Mucosa of descending colon (tissue), 3 donors: ENCODE data around the gene ARMC10. TPM values are rescaled to one million over a fixed set of nuclear protein-coding genes. Genes with fewer than 3 reads are reported as not detected.
"Not testable (repeated sequence)": the region's sequence is repeated elsewhere in the genome, so short reads cannot be mapped to it uniquely, and the experiment has no call there.

ENCODE experiments used
- ATAC-seq: fragments of 200-7000 bp; cut with Tn5 transposase; one replicate; pipeline ENCODE4 v1.9.1; 2020; ENCODE audit warnings: mild to moderate bottlenecking, moderate library complexity
- DNase-seq, 3 donors: peaks; one replicate each; pipeline ENCODE4 v3.0.0-alpha.2; 2020
- H3K36me3 ChIP-seq: fragments of 200-600 bp; one replicate; pipeline ENCODE4 v1.8.0; 2021; ENCODE audit warnings: low read depth, mild to moderate bottlenecking
- H3K4me1 ChIP-seq: fragments of 200-600 bp; one replicate; pipeline ENCODE4 v1.8.0; 2021; ENCODE audit warnings: low read depth, mild to moderate bottlenecking
- H3K4me3 ChIP-seq: fragments of 200-600 bp; one replicate; pipeline ENCODE4 v1.8.0; 2021; ENCODE audit warnings: mild to moderate bottlenecking
- H3K9me3 ChIP-seq: fragments of 200-600 bp; one replicate; pipeline ENCODE4 v1.8.0; 2021; ENCODE audit warnings: mild to moderate bottlenecking
- intact Hi-C, 2 donors: fragments of 100-400 bp; cut with DNase I in 1 of 2; cut with micrococcal nuclease in 1 of 2; formaldehyde crosslinking; loops; one replicate each; pipeline versions ENCODE4 v1.11.0 to v1.11.1; 2022; cut with DNase I, micrococcal nuclease
- total RNA-seq, 3 donors: library from RNA; stranded (reverse); fragmentation: NEBNext Ultra II Directional in 2 of 3; extraction: Animal tissue kit (Norgen Biotek cat#: 25700) in 2 of 3; gene quantifications; one replicate each; pipeline versions ENCODE4 v1.2.1 to v1.2.4, GENCODE V29; 2021 to 2023
- TF ChIP-seq, protein P1 (sequence below): fragments of 200-600 bp; IDR thresholded peaks from one replicate; pipeline ENCODE4 v1.8.0; 2022; ENCODE audit warnings: antibody characterized with exemption, mild to moderate bottlenecking
- donor health status: DM: no; HTN: no; CAD: no; lungs with moderate emphysema.
- donor health status: DM: no; HTN: no; CAD: no.
- donor health status: DM: no; HTN: yes; CAD: no.

ARMC10 gene
- total RNA-seq, 3 donors from 2014 or later = 28.1 to 36.1 (median 32.2) TPM

DNA sequence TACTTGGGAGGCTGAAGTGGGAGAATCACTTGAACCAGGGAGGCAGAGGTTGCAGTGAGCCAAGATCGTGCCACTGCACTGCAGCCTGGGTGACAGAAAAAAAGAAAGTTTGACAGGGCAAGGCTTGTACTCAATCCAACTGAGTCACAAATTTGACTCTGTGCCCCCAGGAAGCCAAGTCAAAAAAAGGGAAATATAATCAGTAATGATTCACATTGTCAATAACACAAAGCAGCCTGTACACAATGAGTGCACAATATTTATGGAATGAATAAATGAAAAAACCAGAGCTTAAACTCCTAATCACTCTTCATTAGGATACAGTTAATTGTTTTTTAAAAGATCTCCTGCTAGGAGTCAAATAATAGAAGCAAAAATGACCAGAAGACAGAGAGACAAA, 67.6 kb downstream of the ARMC10 start:
- TF ChIP-seq, protein P1, sequence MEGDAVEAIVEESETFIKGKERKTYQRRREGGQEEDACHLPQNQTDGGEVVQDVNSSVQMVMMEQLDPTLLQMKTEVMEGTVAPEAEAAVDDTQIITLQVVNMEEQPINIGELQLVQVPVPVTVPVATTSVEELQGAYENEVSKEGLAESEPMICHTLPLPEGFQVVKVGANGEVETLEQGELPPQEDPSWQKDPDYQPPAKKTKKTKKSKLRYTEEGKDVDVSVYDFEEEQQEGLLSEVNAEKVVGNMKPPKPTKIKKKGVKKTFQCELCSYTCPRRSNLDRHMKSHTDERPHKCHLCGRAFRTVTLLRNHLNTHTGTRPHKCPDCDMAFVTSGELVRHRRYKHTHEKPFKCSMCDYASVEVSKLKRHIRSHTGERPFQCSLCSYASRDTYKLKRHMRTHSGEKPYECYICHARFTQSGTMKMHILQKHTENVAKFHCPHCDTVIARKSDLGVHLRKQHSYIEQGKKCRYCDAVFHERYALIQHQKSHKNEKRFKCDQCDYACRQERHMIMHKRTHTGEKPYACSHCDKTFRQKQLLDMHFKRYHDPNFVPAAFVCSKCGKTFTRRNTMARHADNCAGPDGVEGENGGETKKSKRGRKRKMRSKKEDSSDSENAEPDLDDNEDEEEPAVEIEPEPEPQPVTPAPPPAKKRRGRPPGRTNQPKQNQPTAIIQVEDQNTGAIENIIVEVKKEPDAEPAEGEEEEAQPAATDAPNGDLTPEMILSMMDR = no peak
- no peak overlapping the region for H3K4me3 ChIP-seq
- ATAC-seq (no peak), DNase-seq (no peak)
- intact Hi-C loops = no loop called here
- H3K4me1 ChIP-seq = peaks cover 30% of the 10 kb centered on the region
- H3K9me3 ChIP-seq = no peaks in the 10 kb centered on the region
- H3K36me3 ChIP-seq = no peaks in the 10 kb centered on the region

DNA sequence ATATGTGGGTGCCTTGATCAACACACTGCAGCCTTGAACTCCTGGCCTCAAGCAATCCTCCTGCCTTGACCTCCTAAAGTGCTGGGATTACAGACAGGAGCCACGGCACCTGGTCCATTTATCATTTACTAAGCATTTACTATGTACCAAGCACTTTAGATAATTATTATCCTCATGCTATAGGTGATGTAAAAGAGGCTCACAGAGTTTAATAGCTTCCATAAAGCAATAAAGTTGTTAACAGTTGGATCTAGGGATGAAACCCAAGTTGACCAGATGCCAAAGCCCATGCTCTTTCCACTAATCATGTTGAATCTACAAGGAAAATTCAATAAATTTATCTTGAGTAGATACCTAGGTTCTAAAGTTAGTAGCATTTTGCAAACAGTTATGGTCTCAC, 68.9 kb downstream of the ARMC10 start:
- TF ChIP-seq, protein P1 = no peak
- ATAC-seq = peak; percentile 75
- Histone ChIP-seq H3K36me3 (no peaks in the 10 kb centered on the region), H3K4me1 (peaks cover 30% of the 10 kb centered on the region), H3K9me3 (no peaks in the 10 kb centered on the region), H3K4me3 (no peak overlapping the region)
- DNase-seq = peak in 1 of 3 donors; percentile 78
- intact Hi-C loops = no loop called here

DNA sequence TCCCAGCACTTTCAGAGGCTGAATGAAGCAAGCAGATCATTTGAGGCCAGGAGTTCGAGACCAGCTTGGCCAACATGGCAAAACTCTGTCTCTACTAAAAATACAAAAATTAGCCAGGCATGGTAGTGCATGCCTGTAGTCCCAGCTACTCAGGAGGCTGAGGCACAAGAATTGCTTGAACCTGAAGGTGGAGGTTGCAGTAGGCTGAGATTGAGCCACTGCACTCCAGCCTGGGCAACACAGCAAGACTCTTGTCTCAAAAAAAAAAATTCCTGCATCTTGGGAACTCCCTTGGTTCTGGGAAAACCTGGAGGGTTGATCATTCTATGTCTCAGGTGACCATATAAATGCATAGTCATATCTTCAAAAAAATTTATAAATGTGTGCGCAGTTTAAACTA, 69.8 kb downstream of the ARMC10 start:
- H3K4me1 ChIP-seq = peaks cover 34% of the 10 kb centered on the region
- H3K36me3 ChIP-seq, ATAC-seq, H3K9me3 ChIP-seq, intact Hi-C loops, DNase-seq, H3K4me3 ChIP-seq: not testable (repeated sequence)

DNA sequence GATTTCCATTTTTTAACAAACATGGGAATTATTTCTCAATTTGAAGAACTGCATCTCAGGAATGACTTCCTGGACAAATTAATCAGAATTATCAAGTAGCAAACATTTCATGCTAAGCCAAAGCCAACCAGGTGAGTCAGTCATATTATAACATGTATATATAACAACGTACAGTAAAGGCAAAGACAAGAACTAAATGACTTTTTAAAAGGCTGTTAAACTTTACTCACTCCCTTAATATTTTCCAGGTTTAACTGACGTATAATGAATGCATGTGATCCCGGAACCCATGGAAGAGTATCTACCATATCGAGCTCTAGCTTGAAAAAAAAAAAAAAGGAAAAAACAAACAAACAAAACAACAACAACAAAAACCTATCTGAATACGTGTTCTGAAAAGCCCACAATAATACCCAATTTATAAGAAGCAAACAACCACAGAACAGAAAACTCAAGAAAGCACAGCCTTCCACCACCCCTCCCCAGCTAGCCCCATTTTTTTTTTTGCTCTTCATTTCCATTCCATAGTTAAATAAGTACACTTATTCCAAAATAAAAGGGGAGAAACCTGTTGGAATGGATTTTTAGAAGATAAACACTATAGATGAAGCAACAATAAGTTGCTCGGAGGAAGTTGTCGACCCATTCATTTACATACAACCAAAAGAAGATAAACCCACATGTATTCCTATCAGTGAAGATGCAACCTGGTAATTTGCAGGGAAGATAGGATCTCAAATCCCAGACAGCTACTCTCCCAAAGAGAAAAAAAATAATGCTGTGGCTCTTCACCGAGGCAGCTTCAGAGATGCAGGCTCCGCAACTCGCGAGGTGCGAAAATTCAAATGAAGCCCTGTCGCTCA, 73.4 kb downstream of the ARMC10 start:
- no peaks in the 10 kb centered on the region for H3K36me3 ChIP-seq
- H3K9me3 ChIP-seq = no peaks in the 10 kb centered on the region
- intact Hi-C loops = no loop called here
- TF ChIP-seq, protein P1 = no peak
- ATAC-seq (no peak), DNase-seq (no peak)
- peak overlapping the region; percentile 42 for H3K4me3 ChIP-seq
- H3K4me1 ChIP-seq = peaks cover 45% of the 10 kb centered on the region

Other genes starting within 250 kb of the ARMC10 start
- 1 to 10 TPM; 1.3 to 1.9 (median 1.3) TPM for gene LRRC17, start 162.1 kb upstream of the ARMC10 start, total RNA-seq
- gene FBXL13, start 344 bp upstream of the ARMC10 start, total RNA-seq = 1 to 10 TPM in 1 of 3 donors, under 1 TPM in 2; 0.65 to 1.8 (median 0.78) TPM
- gene NAPEPLD, start 74.0 kb downstream of the ARMC10 start, total RNA-seq = 10 to 100 TPM; 43.9 to 71.0 (median 45.9) TPM
- gene PMPCB, start 222.3 kb downstream of the ARMC10 start, total RNA-seq = 10 to 100 TPM; 60.8 to 65.2 (median 63.2) TPM